Ishikawa (cell line): Measurements from ENCODE around the gene SLX9.
A peak's percentile ranks its signal among the peaks of the same experiment; 100 is the strongest.

Experiments
- CEBPB ChIP-seq: IDR thresholded peaks from 2 replicates; pipeline ENCODE4 v1.6.1; 2012
- CREB1 ChIP-seq: IDR thresholded peaks from 2 replicates; pipeline ENCODE4 v1.6.1; 2012; ENCODE audit warnings: low read depth
- EGR1 ChIP-seq: IDR thresholded peaks from 2 replicates; pipeline ENCODE4 v1.6.1; 2012
- EP300 ChIP-seq: IDR thresholded peaks from 2 replicates; pipeline ENCODE4 v1.6.1; 2012; ENCODE audit warnings: borderline replicate concordance
- FOXM1 ChIP-seq: IDR thresholded peaks from 2 replicates; pipeline ENCODE4 v1.6.1; 2012; ENCODE audit warnings: low read depth, borderline replicate concordance
- NFIC ChIP-seq: IDR thresholded peaks from 2 replicates; pipeline ENCODE4 v1.6.1; 2012
- RAD21 ChIP-seq: IDR thresholded peaks from 2 replicates; pipeline ENCODE4 v1.6.1; 2012; ENCODE audit warnings: low read depth
- TAF1 ChIP-seq: IDR thresholded peaks from 2 replicates; pipeline ENCODE4 v1.6.1; 2012; ENCODE audit warnings: low read depth, mild to moderate bottlenecking
- TCF12 ChIP-seq: IDR thresholded peaks from 2 replicates; pipeline ENCODE4 v1.6.1; 2012; ENCODE audit warnings: low read depth
- TEAD4 ChIP-seq: IDR thresholded peaks from 2 replicates; pipeline ENCODE4 v1.6.1; 2012
- YY1 ChIP-seq: IDR thresholded peaks from 2 replicates; pipeline ENCODE4 v1.6.1; 2012; ENCODE audit warnings: low read depth
- ZBTB7A ChIP-seq: IDR thresholded peaks from 2 replicates; pipeline ENCODE4 v1.6.1; 2012; ENCODE audit warnings: low read depth
- TF ChIP-seq, protein P1 (sequence below): IDR thresholded peaks from 2 replicates; pipeline ENCODE4 v1.6.1; 2012
- TF ChIP-seq, protein P2 (sequence below): IDR thresholded peaks from 2 replicates; pipeline ENCODE4 v1.6.1; 2012; ENCODE audit warnings: low read depth, mild to moderate bottlenecking
- TF ChIP-seq, protein P3 (sequence below): IDR thresholded peaks from 2 replicates; pipeline ENCODE4 v1.6.1; 2012

The SLX9 gene

DNA sequence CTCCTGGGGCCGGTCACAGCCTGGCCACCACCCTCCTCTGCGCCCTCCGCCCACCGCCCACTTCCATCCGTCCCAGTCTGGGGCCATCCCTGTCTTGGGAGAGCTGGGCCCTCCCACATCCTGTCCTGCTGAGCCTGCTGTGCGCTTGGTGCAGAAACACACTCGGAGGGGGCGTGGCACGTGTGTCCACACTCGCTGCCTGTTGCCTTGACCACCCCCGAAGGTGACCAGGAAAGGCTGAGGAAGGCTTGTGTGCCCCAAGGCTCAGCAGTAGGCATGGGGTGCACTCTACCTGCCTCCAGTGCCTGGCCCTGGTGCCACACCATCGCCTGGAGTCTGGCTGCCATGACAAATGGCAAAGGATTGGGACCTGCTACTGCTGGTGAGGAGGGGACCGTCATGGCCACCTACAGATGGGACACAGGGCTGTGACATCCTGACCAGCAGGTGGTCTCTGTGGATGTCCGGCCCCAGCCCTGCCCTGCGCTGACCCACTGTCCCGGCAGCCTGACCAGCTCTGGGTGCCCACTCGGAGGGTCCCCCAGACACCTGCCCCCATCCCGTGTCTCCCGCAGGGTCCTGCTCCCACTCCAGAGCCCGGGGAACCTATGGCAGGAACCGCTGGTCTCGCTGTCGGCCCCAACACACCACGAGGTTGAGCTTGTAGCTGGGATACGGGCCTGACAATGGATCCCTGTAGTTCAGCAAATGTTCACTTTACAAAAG, 43.1 kb upstream of the SLX9 start:
- TF ChIP-seq RAD21 (no peak), EGR1 (no peak), FOXM1 (no peak), TAF1 (no peak), YY1 (no peak), TCF12 (no peak), CEBPB (no peak), CREB1 (no peak), NFIC (no peak), ZBTB7A (no peak), EP300 (no peak), TEAD4 (no peak)
- TF ChIP-seq, protein P1, sequence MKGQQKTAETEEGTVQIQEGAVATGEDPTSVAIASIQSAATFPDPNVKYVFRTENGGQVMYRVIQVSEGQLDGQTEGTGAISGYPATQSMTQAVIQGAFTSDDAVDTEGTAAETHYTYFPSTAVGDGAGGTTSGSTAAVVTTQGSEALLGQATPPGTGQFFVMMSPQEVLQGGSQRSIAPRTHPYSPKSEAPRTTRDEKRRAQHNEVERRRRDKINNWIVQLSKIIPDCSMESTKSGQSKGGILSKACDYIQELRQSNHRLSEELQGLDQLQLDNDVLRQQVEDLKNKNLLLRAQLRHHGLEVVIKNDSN: no peak
- TF ChIP-seq, protein P2, sequence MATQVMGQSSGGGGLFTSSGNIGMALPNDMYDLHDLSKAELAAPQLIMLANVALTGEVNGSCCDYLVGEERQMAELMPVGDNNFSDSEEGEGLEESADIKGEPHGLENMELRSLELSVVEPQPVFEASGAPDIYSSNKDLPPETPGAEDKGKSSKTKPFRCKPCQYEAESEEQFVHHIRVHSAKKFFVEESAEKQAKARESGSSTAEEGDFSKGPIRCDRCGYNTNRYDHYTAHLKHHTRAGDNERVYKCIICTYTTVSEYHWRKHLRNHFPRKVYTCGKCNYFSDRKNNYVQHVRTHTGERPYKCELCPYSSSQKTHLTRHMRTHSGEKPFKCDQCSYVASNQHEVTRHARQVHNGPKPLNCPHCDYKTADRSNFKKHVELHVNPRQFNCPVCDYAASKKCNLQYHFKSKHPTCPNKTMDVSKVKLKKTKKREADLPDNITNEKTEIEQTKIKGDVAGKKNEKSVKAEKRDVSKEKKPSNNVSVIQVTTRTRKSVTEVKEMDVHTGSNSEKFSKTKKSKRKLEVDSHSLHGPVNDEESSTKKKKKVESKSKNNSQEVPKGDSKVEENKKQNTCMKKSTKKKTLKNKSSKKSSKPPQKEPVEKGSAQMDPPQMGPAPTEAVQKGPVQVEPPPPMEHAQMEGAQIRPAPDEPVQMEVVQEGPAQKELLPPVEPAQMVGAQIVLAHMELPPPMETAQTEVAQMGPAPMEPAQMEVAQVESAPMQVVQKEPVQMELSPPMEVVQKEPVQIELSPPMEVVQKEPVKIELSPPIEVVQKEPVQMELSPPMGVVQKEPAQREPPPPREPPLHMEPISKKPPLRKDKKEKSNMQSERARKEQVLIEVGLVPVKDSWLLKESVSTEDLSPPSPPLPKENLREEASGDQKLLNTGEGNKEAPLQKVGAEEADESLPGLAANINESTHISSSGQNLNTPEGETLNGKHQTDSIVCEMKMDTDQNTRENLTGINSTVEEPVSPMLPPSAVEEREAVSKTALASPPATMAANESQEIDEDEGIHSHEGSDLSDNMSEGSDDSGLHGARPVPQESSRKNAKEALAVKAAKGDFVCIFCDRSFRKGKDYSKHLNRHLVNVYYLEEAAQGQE: no peak
- TF ChIP-seq, protein P3, sequence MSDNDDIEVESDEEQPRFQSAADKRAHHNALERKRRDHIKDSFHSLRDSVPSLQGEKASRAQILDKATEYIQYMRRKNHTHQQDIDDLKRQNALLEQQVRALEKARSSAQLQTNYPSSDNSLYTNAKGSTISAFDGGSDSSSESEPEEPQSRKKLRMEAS: no peak

DNA sequence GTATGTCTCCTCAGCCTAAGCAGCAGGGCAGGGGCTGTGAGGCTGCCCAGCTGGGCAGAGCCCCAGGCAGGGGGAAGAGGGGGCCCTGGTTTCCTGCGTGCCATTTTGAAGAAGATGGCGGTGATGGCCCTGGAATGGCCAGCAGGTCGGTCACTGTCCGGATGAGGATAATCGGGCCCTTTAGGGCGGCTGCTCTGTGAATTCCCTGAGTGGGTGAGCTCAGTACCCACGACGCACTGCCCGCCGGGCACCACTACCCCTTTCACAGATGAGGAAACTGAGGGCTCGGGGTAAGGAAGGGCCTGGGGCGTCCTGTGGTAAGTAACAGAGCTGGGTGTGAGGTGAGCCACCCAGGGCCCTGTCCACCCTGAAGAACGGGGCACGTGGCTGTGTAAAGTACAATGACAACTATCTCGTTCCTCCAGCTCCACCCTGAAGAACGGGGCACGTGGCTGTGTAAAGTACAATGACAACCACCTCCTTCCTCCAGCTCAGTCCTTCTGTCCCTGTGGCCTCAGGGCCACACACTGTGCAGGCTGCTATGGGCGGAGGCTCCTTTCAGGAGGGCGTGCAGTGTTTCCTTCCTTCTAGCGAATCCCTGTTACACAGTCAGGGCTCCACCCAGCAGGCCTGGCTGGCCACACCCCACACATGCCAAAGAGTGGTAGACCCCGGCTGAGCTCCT, 42.4 kb upstream of the SLX9 start:
- TF ChIP-seq CREB1 (no peak), RAD21 (no peak)
- TF ChIP-seq, protein P2: no peak
- TF ChIP-seq, protein P1: peak; percentile 56
- TF ChIP-seq, protein P3: peak; percentile 63

DNA sequence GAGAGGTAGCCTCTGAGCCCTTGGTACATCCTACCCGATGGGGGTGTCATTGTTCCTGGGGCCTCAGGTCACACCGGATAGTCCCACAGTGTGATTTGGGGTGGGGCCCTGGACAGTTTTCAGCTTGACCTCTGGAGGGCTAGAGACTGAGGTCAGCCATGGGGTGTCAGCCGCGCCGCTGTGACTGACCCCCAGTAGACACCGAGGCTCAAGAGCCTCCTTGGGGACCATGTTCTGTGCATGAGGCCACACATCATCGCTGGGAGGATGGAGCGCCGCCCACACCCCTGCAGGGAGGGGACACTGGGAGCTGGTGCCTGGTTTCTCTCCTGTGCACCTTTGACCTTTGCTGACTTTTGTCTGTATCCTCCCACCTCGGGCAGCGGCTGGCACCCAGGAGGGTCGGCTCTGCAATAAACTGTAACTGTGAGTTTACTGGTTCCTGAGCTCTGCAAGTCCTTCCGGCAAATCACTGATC, 41.8 kb upstream of the SLX9 start:
- no peak for TF ChIP-seq ZBTB7A
- TF ChIP-seq CREB1: no peak
- TF ChIP-seq CEBPB: no peak
- TF ChIP-seq TEAD4: no peak
- TF ChIP-seq YY1: no peak
- no peak for TF ChIP-seq TAF1
- TF ChIP-seq, protein P3: no peak
- TF ChIP-seq EGR1: no peak
- TF ChIP-seq, protein P2: no peak
- TF ChIP-seq, protein P1: no peak
- TF ChIP-seq EP300: no peak
